ENCODE results near the gene RITA1.

The RITA1 gene

DNA sequence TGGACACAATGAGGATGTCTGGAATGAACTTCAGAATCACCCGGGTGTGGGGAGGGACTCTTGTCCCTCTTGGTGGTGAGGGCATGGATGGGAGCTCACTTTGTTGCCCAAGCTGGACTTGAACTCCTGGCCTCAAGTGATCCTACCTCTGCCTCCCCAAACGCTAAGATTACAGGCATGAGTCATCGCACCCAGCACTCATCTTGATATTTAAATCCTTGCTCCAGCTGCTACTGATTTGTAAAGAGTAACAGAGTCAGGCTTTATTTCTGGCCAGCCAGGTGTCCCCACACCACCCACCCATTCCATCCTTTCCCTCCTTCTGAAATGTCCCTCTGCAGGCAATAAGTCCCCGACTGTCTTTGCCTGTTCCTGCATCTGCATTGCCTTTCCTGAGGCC, 5.2 kb upstream of the RITA1 start:
- DNase-seq: no peak

GRCh38 chr12:113181975-113182374, 3.5 kb upstream of the RITA1 start:
- DNase-seq: no peak

DNA sequence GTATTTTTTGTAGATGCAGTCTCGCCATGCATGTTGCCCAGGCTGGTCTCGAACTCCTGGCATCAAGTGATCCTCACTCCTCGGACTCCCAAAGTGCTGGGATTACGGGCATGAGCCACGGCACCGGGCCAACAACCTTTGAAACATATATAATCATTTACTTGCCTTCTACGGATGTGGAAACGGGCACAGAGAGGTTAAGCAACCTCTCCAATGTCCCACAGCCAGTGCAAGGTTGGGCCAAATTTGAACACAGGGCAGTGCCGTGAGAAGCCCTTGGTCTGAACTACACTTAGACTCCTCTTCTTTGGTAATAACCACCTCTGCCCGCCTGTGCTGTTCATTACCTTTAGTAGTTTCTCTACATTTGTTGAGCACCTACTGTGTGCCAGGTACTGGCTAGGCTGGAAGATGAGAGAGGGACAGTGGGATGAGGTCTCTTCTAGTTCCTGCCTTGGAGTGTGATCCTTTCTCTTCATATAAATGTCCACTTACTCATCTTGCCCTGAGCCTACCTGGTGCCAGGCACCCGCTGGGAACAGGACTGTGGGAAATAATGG, 2.4 kb upstream of the RITA1 start:
- no peak for DNase-seq

- DNase-seq: peak; percentile 88
Observed at GRCh38 chr12:113184098-113184899, 1.2 kb upstream of the RITA1 start.

DNA sequence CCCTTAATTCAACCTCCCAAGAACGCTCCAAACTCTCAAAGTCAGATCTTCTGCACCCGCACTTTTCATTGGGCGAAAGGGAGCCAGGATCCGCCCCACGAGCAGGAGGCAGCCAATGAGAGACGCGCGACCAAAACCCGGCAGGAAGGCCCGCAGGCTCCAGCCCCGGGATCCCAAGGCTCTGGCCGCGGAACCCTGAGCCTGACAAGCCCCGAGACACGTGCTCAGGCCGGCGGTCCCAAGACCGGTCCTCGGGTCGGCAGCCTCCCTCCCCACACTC, 681 bp upstream of the RITA1 start:
- peak; percentile 88 for DNase-seq

DNA sequence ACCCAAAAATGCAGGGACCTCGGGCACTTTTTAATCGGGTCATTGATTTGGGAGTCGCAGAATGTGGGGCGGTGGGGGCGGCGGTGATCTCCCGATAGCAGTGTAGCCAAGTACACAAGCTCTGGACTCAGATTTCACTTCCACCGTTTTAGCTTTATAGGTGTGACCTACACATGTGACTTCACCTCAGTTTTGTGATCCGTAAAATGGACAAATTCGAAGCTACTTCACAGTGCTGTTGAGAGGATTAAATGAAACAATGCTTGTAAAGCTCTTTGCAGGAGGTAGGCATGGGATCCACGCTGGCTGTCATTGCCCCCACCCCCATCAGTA, 478 bp downstream of the RITA1 start:
- peak; percentile 28 for DNase-seq

DNA sequence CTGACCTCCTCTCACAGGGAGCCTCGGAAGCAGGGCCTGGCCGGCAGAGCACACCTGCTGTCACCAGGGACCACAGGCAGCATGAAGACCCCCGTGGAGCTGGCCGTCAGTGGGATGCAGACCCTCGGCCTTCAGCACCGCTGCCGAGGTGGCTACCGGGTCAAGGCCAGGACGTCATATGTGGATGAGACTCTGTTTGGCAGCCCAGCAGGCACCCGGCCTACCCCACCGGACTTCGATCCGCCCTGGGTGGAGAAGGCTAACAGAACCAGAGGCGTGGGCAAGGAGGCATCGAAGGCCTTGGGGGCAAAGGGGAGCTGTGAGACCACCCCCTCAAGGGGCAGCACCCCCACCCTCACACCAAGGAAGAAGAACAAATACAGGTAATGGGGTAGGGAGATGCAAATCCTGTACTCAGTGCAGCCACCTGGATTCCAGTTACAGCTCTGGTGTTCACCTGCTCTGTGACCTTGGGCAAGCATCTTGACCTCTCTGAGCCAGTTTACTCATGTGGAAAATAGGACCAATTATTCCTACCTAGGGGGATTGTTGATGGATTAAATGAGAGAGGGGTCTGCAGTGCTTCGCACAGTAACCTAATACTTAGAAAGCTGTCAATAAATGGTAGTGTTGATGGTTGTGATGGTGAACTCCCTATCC, 1.3 kb downstream of the RITA1 start:
- no peak for DNase-seq

- no peak for DNase-seq
Observed at GRCh38 chr12:113189361-113189760, 3.8 kb downstream of the RITA1 start.

DNA sequence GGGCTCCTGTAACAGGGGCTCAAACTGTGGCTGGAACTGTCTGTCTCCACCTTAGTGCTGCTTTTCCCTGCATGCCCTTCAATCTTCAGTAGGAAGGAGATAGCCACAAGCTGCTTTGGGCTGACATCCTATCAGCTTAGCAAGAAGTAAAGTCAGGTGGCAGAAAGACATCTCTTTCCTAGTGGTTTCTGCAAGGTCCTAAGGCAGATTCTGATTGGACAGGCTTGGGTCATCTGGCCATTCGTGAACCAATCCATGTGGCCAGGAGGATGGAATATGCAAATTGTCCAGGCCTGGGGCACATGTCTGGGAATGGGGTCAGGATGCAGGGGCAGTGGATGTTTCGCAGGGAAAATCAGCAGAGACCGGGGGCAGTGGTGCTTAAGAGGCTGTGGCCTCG, 5.2 kb downstream of the RITA1 start:
- DNase-seq: no peak

DNA sequence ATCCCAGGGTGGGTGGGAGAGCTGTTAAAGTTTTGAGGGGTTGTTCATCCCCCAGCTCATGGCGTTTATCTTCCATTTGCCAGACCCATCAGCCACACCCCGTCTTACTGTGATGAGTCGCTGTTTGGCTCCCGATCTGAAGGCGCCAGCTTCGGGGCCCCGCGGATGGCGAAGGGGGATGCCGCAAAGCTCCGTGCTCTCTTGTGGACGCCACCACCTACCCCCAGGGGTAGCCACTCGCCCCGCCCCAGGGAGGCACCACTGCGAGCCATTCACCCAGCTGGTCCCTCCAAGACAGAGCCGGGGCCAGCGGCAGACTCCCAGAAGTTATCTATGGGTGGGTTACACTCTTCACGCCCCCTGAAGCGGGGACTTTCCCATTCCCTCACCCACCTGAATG, 5.7 kb downstream of the RITA1 start:
- DNase-seq: no peak

DNA sequence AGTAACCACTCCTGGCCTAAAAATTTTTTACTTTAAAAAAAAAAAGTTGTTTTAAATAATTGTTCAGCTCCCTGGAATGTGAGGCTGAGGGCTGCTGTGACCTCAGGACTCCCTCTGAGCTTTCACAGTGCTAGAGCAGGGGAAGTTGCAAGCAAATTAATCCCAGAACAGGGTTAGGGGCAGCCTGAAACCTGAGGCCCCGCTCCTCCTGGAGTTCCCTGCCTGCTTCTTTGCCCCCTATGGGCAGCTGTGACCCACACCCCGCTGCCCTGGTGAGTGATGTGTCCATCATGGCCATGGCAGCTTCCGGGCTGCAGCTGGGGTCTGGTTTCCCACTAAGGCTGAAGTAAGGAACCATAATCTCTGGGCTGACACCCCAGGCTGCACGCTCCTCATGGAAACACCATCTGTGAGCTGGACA, 9.5 kb downstream of the RITA1 start:
- DNase-seq: peak; percentile 35

GRCh38 chr12:113195598-113195997, 10.1 kb downstream of the RITA1 start:
- no peak for DNase-seq

DNA sequence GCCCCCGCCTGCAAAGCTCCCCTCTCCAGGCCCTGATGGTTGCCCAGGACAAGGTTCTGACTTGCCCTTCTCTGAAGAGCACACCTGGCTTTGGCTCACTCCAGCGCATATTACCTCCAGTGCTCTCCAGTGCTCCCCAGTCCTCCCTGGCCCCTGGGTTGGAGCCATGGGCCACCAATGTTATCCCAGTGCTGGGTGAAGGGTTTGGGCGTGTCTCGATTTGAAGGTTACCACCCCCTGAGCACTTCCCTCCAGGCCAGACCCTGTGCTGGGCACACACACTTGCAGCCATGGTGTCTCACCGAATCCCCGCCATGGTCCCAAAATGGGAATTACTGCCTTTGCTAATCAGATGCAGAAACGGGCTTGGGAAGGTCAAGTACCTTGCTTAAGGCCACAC, 11.1 kb downstream of the RITA1 start:
- DNase-seq: no peak

GRCh38 chr12:113196990-113197389, 11.5 kb downstream of the RITA1 start:
- DNase-seq: peak; percentile 61

GRCh38 chr12:113197518-113198077, 12.1 kb downstream of the RITA1 start:
- no peak for DNase-seq

GRCh38 chr12:113198296-113198695, 12.8 kb downstream of the RITA1 start:
- DNase-seq: peak; percentile 87

GRCh38 chr12:113200021-113200797, 14.7 kb downstream of the RITA1 start:
- DNase-seq: no peak

DNA sequence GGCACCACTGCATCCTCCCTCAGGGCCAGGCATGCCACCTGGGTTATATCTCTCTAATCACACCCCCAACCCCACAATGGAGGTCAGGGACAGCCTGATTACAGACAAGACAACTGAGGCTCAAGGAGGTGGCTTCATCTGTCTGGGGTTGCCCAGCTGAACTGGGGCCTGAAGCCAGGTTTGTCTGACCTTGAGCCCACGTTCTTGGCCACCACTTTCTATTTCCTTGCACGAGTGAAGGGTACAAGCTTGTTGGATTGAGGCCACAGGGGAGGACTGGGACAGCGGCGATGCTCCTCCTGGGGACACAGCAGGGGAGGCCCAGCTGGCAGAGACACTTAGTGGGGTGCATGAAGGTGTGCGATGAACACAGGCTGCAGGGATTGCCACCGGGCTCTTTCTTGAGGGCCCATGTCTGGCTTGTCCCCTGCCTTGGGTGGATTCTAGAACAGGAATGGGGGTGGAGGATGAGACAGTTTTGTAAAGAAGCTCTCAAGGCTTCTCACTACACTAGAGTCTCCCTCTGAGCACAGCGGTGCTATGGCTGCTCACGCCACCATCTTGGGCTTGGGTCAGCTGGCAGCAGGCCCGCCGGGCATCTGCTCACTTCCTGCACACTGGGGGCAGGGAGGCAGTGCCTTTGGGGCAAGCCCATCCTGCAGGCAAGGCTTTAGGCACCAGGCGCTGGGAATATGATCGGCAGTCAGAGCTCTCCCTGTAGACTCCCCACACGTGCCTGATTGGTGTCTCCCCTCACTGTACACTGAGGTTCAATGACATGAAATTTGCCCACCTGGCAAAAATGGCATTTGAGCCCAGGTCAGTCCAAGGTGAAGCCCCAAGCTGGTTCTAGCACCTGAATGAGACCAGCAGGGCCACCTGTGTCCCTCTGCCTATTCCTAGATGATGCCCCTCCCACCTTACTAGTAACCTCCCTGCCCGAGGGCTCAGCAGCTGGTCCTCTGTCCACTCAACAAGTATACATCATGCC, 16.0 kb downstream of the RITA1 start:
- no peak for DNase-seq

DNA sequence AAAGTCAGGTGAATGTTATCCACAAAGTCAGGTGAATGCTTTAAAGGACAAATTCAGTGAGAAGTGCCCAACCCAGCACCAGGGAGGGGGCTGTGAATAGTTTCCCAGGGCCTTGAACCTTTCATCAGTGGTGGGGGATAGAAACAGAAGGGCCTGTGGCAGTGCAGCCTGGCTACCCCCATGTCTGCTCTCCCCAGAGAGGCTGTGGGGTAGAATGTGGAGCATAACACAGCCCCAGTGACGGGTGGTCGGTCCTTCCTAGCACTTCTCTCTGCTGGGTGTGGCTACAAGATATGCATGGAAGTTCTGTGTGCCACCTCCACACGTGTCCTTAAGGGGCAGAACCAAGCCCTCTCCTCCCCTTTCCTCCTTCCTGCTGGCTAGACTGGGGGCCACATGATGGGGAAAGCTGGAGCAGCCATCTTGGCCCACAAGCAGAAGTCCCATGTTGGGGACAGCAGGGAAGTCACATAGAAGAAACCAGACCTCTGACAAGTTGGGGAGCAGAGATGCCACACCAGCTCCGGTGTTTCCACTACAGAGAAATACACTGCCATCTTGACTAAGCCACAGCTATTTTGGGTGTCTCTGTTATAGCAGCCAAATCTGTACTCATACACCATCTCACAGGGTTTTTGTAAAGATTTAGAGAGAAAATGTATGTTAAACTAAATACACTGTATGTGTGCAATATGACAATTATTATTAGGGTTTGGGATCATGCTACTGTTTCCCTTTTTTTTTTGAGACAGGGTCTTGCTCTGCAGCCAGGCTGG, 17.0 kb downstream of the RITA1 start:
- no peak for DNase-seq

- no peak for DNase-seq
Observed at GRCh38 chr12:113203852-113204760, 18.6 kb downstream of the RITA1 start.
